HepG2 (cell line): ENCODE results near the gene GPS2. TPM values are rescaled to one million over a fixed set of nuclear protein-coding genes. Genes with fewer than 3 reads are reported as not detected.

Source experiments
- AKAP8 ChIP-seq: sonication (generic); formaldehyde crosslinking; IDR thresholded peaks from 2 replicates; pipeline ENCODE4 v1.5.1; 2020; ENCODE audit warnings: mild to moderate bottlenecking, missing genetic modification reagents
- EHMT2 ChIP-seq: fragments of 200-600 bp; sonication (generic); IDR thresholded peaks from 2 replicates; pipeline ENCODE4 v1.7.0; 2017; ENCODE audit warnings: antibody characterized with exemption, low read depth, low read length, borderline replicate concordance
- HDAC1 ChIP-seq: sonication (generic); formaldehyde crosslinking; IDR thresholded peaks from 2 replicates; pipeline ENCODE4 v1.5.1; 2020; ENCODE audit warnings: mild to moderate bottlenecking, missing genetic modification reagents
- HMGXB3 ChIP-seq: sonication (generic); formaldehyde crosslinking; IDR thresholded peaks from 2 replicates; pipeline ENCODE4 v1.4.0; 2020; ENCODE audit warnings: missing genetic modification reagents, borderline replicate concordance
- IKZF5 ChIP-seq: IDR thresholded peaks from 2 replicates; pipeline ENCODE4 v1.6.1; 2018; ENCODE audit warnings: missing genetic modification reagents, mild to moderate bottlenecking, missing compliant biosample characterization
- KLF6 ChIP-seq: IDR thresholded peaks from 2 replicates; pipeline ENCODE4 v1.8.0; 2016; ENCODE audit warnings: missing biosample characterization, missing genetic modification reagents
- PHF21A ChIP-seq: sonication (generic); formaldehyde crosslinking; IDR thresholded peaks from 2 replicates; pipeline ENCODE4 v1.5.0; 2020; ENCODE audit warnings: mild to moderate bottlenecking, missing genetic modification reagents
- POLR2A ChIP-seq, 2 experiments: IDR thresholded peaks; 2 replicates each; pipeline ENCODE4 v1.6.1; 2011; ENCODE audit warnings: low read depth in 2 of 2, low read length in 2 of 2, mild to moderate bottlenecking in 1 of 2, moderate library complexity in 1 of 2; ENCODE audit not compliant: insufficient read depth in 1 of 2
- POLR2AphosphoS5 ChIP-seq: IDR thresholded peaks from 2 replicates; pipeline ENCODE4 v1.6.1; 2012; ENCODE audit warnings: low read depth, low read length
- SAP130 ChIP-seq: IDR thresholded peaks from 2 replicates; pipeline ENCODE4 v1.6.1; 2016; ENCODE audit warnings: low read depth
- TARDBP ChIP-seq: sonication (generic); formaldehyde crosslinking; IDR thresholded peaks from 2 replicates; pipeline ENCODE4 v1.8.0; 2022; ENCODE audit warnings: mild to moderate bottlenecking, missing genetic modification reagents
- THAP11 ChIP-seq: IDR thresholded peaks from 2 replicates; pipeline ENCODE4 v1.6.1; 2016; ENCODE audit warnings: missing biosample characterization, missing genetic modification reagents
- XRCC5 ChIP-seq: fragments of 200-400 bp; formaldehyde crosslinking; optimal IDR thresholded peaks from 2 replicates; pipeline ENCODE3; 2017; ENCODE audit warnings: mild to moderate bottlenecking, low read length
- ZC3H4 ChIP-seq: sonication (generic); formaldehyde crosslinking; IDR thresholded peaks from 2 replicates; pipeline ENCODE4 v1.4.0; 2020; ENCODE audit warnings: missing genetic modification reagents, borderline replicate concordance
- ZFX ChIP-seq: sonication (generic); formaldehyde crosslinking; IDR thresholded peaks from 2 replicates; pipeline ENCODE4 v1.4.0; 2020; ENCODE audit warnings: mild to moderate bottlenecking, low read depth, missing genetic modification reagents, moderate library complexity
- ZNF740 ChIP-seq: sonication (generic); formaldehyde crosslinking; IDR thresholded peaks from 2 replicates; pipeline ENCODE4 v1.4.0; 2020; ENCODE audit warnings: missing genetic modification reagents
- ZNF746 ChIP-seq: sonication (generic); formaldehyde crosslinking; IDR thresholded peaks from 2 replicates; pipeline ENCODE4 v1.8.0; 2022; ENCODE audit warnings: mild to moderate bottlenecking, missing genetic modification reagents
- polyA plus RNA-seq, 8 experiments: library from polyadenylated mRNA; depleted of rRNA in 3 of 8; stranded (reverse) in 7 of 8; unstranded in 1 of 8; fragments of >200 nt; fragmentation: Illumina TruSeq in 4 of 8; extraction: Trizol in 4 of 8; gene quantifications; 2 replicates each; pipeline versions ENCODE4 v1.2.1 to v1.2.3, GENCODE V29; 2011 to 2016; ENCODE audit warnings: low read depth in 4 of 8, missing spikeins in 1 of 8, mixed read lengths in 1 of 8; ENCODE audit not compliant: insufficient read depth in 1 of 8
- total RNA-seq, 5 experiments: library from RNA; depleted of rRNA; stranded (reverse); fragments of >200 nt; fragmentation: Illumina TruSeq; extraction: Trizol; gene quantifications; 2 replicates each; pipeline ENCODE4 v1.2.3, GENCODE V29; 2016; ENCODE audit warnings: low read depth in 1 of 5
- TF ChIP-seq, protein P1 (sequence below): IDR thresholded peaks from 2 replicates; pipeline ENCODE4 v1.6.1; 2016; ENCODE audit warnings: missing genetic modification reagents, missing compliant biosample characterization
- TF ChIP-seq, protein P2 (sequence below), 2 experiments: sonication (generic) in 1 of 2; formaldehyde crosslinking in 1 of 2; IDR thresholded peaks; 2 replicates each; pipeline versions ENCODE4 v1.4.0 to v1.6.1; 2018 to 2020; ENCODE audit warnings: missing genetic modification reagents in 2 of 2, borderline replicate concordance in 1 of 2, low read depth in 1 of 2, mild to moderate bottlenecking in 1 of 2, missing biosample characterization in 1 of 2

Gene GPS2
- total and polyA plus RNA-seq, 2 of the 13 experiments (the other 11 are each of a cell fraction or from before 2014, with no cell fraction given): 58.0 to 59.4 TPM

- TF ChIP-seq HMGXB3 (CRISPR knock-in tag) (peak; percentile 16; the same call in 1 of the 2 replicates), KLF6 (0 out of 2 replicates have a peak, but pooled peaks have one; percentile 23), HDAC1 (CRISPR knock-in tag) (0 out of 2 replicates have a peak, but pooled peaks have one; percentile 18), ZNF740 (CRISPR knock-in tag) (peak; percentile 93), PHF21A (CRISPR knock-in tag) (0 out of 2 replicates have a peak, but pooled peaks have one; percentile 35), THAP11 (CRISPR knock-in tag) (peak; percentile 19; the same call in 1 of the 2 replicates), ZFX (CRISPR knock-in tag) (peak; percentile 65), POLR2AphosphoS5 (peak; percentile 72), ZNF746 (CRISPR knock-in tag) (0 out of 2 replicates have a peak, but pooled peaks have one; percentile 12), EHMT2 (no peak), POLR2A (IDR thresholded peaks at IDR 0.05; ENCODE audit: insufficient read depth in 1 of 2, low read depth in 2 of 2, low read length in 2 of 2) (peak; percentile 37 to 69; a peak in 3 of 4 replicates), IKZF5 (CRISPR knock-in tag) (no peak), XRCC5 (peak; percentile 11), AKAP8 (CRISPR knock-in tag) (peak; percentile 6; the same call in 1 of the 2 replicates), TARDBP (CRISPR knock-in tag) (no peak), ZC3H4 (no peak; the same call in 1 of the 2 replicates), SAP130 (CRISPR knock-in tag) (peak; percentile 52; the same call in 1 of the 2 replicates)
- TF ChIP-seq, protein P1, sequence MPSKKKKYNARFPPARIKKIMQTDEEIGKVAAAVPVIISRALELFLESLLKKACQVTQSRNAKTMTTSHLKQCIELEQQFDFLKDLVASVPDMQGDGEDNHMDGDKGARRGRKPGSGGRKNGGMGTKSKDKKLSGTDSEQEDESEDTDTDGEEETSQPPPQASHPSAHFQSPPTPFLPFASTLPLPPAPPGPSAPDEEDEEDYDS (CRISPR knock-in tag): 0 out of 2 replicates have a peak, but pooled peaks have one; percentile 10
- TF ChIP-seq, protein P2, sequence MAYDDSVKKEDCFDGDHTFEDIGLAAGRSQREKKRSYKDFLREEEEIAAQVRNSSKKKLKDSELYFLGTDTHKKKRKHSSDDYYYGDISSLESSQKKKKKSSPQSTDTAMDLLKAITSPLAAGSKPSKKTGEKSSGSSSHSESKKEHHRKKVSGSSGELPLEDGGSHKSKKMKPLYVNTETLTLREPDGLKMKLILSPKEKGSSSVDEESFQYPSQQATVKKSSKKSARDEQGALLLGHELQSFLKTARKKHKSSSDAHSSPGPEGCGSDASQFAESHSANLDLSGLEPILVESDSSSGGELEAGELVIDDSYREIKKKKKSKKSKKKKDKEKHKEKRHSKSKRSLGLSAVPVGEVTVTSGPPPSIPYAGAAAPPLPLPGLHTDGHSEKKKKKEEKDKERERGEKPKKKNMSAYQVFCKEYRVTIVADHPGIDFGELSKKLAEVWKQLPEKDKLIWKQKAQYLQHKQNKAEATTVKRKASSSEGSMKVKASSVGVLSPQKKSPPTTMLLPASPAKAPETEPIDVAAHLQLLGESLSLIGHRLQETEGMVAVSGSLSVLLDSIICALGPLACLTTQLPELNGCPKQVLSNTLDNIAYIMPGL (CRISPR knock-in tag; IDR thresholded peaks at IDR 0.05; ENCODE audit: borderline replicate concordance in 1 of 2, low read depth in 1 of 2): peak in 1 of 2 experiments; percentile 40; a peak in 1 of 4 replicates
These were observed 6.3 kb downstream of the GPS2 start (continued) for GRCh38 chr17:7308625-7309433.
